Measurements from ENCODE around the gene FGD1. TPM values are rescaled to one million over a fixed set of nuclear protein-coding genes. Genes with fewer than 3 reads are reported as not detected.

The FGD1 gene
- total and polyA plus RNA-seq, 2 of the 13 experiments (the other 11 are each of a cell fraction or from before 2014, with no cell fraction given) = 0.36 to 0.62 TPM

GRCh38 chrX:54439960-54440871 is 55.8 kb downstream of the FGD1 start, which contains the start of gene TSR2 (continued):
- no peak for TF ChIP-seq NAIF1 (CRISPR knock-in tag; IDR thresholded peaks at IDR 0.05; ENCODE audit: borderline replicate concordance)
- TF ChIP-seq ZNF3 (CRISPR knock-in tag; IDR thresholded peaks at IDR 0.05) = no peak
- 0 out of 2 replicates have a peak, but pooled peaks have one; percentile 37 for TF ChIP-seq KDM5B (CRISPR knock-in tag; IDR thresholded peaks at IDR 0.05; ENCODE audit: borderline replicate concordance)
- TF ChIP-seq ZNF407 (CRISPR knock-in tag; IDR thresholded peaks at IDR 0.05; ENCODE audit: not compliant biosample characterization) = no peak
- TF ChIP-seq ZNF737 (CRISPR knock-in tag; IDR thresholded peaks at IDR 0.05; ENCODE audit: borderline replicate concordance) = no peak
- TF ChIP-seq, protein P1, sequence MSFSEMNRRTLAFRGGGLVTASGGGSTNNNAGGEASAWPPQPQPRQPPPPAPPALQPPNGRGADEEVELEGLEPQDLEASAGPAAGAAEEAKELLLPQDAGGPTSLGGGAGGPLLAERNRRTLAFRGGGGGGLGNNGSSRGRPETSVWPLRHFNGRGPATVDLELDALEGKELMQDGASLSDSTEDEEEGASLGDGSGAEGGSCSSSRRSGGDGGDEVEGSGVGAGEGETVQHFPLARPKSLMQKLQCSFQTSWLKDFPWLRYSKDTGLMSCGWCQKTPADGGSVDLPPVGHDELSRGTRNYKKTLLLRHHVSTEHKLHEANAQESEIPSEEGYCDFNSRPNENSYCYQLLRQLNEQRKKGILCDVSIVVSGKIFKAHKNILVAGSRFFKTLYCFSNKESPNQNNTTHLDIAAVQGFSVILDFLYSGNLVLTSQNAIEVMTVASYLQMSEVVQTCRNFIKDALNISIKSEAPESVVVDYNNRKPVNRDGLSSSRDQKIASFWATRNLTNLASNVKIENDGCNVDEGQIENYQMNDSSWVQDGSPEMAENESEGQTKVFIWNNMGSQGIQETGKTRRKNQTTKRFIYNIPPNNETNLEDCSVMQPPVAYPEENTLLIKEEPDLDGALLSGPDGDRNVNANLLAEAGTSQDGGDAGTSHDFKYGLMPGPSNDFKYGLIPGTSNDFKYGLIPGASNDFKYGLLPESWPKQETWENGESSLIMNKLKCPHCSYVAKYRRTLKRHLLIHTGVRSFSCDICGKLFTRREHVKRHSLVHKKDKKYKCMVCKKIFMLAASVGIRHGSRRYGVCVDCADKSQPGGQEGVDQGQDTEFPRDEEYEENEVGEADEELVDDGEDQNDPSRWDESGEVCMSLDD (CRISPR knock-in tag; IDR thresholded peaks at IDR 0.05; ENCODE audit: borderline replicate concordance) = no peak
- TF ChIP-seq CEBPB (IDR thresholded peaks at IDR 0.05; ENCODE audit: borderline replicate concordance, low read depth, low read length) = no peak
- TF ChIP-seq BRF2 (CRISPR knock-in tag; IDR thresholded peaks at IDR 0.05) = no peak
- no peak for TF ChIP-seq BRD4 (CRISPR knock-in tag; IDR thresholded peaks at IDR 0.05)
- no peak for TF ChIP-seq FOXJ3 (CRISPR knock-in tag; IDR thresholded peaks at IDR 0.05; ENCODE audit: borderline replicate concordance)
- no peak for TF ChIP-seq ARID2 (CRISPR knock-in tag; IDR thresholded peaks at IDR 0.05; ENCODE audit: borderline replicate concordance)
- TF ChIP-seq ZNF331 (CRISPR knock-in tag; IDR thresholded peaks at IDR 0.05) = 0 out of 2 replicates have a peak, but pooled peaks have one; percentile 52
- TF ChIP-seq NR1H2 (CRISPR knock-in tag; IDR thresholded peaks at IDR 0.05; ENCODE audit: borderline replicate concordance, low read depth) = no peak
- TF ChIP-seq, protein P2, sequence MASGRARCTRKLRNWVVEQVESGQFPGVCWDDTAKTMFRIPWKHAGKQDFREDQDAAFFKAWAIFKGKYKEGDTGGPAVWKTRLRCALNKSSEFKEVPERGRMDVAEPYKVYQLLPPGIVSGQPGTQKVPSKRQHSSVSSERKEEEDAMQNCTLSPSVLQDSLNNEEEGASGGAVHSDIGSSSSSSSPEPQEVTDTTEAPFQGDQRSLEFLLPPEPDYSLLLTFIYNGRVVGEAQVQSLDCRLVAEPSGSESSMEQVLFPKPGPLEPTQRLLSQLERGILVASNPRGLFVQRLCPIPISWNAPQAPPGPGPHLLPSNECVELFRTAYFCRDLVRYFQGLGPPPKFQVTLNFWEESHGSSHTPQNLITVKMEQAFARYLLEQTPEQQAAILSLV (CRISPR knock-in tag; IDR thresholded peaks at IDR 0.05; ENCODE audit: borderline replicate concordance) = 0 out of 2 replicates have a peak, but pooled peaks have one; percentile 24
- TF ChIP-seq SATB2 (CRISPR knock-in tag; IDR thresholded peaks at IDR 0.05) = no peak

All from HepG2 (cell line).